Dedifferentiated amniotic fluid mesenchymal stem cell (primary cell): ENCODE measurements around the gene PRSS1.

Experiments
- DNase-seq: peaks from one replicate; pipeline ENCODE4 v3.0.0-alpha.2; 2016; ENCODE audit errors: extremely low spot score

The PRSS1 gene

GRCh38 chr7:142795339-142795863 lies 46.1 kb downstream of the PRSS1 start:
- no peak for DNase-seq

- no peak for DNase-seq
Measured at GRCh38 chr7:142796001-142796500, 46.8 kb downstream of the PRSS1 start.

- no peak for DNase-seq
Measured at GRCh38 chr7:142796501-142797390, 47.5 kb downstream of the PRSS1 start.

- no peak for DNase-seq
Measured at GRCh38 chr7:142797391-142798377, 48.4 kb downstream of the PRSS1 start.

- DNase-seq, result no peak
Measured at GRCh38 chr7:142798451-142799436, 49.5 kb downstream of the PRSS1 start.

- DNase-seq, result no peak
Measured at GRCh38 chr7:142799437-142799835, 50.2 kb downstream of the PRSS1 start.

- DNase-seq, result no peak
Measured at GRCh38 chr7:142800088-142800487, 50.8 kb downstream of the PRSS1 start.

- DNase-seq, result no peak
Measured at GRCh38 chr7:142800699-142801260, 51.5 kb downstream of the PRSS1 start.

GRCh38 chr7:142801601-142802295 lies 52.5 kb downstream of the PRSS1 start:
- DNase-seq, result no peak

GRCh38 chr7:142802301-142802700 lies 53.0 kb downstream of the PRSS1 start:
- DNase-seq, result no peak
